Measurements from ENCODE around the gene PEAK1. TPM values are rescaled to one million over a fixed set of nuclear protein-coding genes. Genes with fewer than 3 reads are reported as not detected.

Gene PEAK1
- total and polyA plus RNA-seq, 2 donors (not counting 3 experiments of a cell fraction or from before 2014, with no cell fraction given), result 17.9 to 91.9 TPM

DNA sequence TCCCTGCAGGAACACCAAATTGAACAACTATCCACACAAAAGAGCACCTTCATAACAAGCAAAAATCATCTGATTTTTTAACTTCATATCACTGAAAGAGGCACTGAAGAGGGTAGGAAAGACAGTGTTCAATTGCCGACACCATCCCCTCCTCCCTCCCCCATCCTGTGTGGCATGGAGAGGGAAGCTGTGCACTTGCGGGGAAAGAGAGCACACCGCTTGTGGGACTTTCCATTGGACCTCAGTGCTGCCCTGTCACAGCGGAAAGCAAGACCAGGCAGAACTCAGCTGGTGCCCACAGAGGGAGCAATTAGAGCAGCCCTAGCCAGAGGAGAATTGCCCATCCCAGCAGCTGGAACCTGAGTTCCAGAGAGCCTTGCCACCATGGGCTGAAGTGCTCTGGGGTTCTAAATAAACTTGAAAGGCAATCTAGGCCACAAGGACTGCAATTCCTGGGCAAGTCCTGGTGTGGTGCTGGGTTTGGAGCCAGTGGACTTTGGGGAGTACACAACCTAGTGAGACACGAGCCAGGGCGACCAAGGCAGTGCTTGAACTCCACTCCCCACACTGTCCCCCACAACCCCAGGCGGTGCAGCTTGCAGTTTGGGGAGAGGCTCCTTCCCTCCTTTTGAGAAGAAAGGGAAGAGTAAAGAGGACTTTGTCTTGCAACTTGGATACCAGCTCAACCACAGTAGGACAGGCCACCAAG is 27.0 kb downstream of the PEAK1 start:
- CTCF ChIA-PET, result interaction anchor here (1.3 kb wide), 1 partner anchor 150 kb away, joined by 3 read pairs; no protein-coding TSS in a partner anchor
- TF ChIP-seq, protein P1, sequence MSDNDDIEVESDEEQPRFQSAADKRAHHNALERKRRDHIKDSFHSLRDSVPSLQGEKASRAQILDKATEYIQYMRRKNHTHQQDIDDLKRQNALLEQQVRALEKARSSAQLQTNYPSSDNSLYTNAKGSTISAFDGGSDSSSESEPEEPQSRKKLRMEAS (IDR thresholded peaks at IDR 0.05; ENCODE audit: insufficient read depth, insufficient read length), result no peak
- TF ChIP-seq FOS (IDR thresholded peaks at IDR 0.05; ENCODE audit: borderline replicate concordance, insufficient read depth, low read length) (no peak), EZH2 (IDR thresholded peaks at IDR 0.05; ENCODE audit: borderline replicate concordance, low read depth, low read length, severe bottlenecking) (no peak), JUN (IDR thresholded peaks at IDR 0.05; ENCODE audit: borderline replicate concordance, insufficient read depth, insufficient read length, low read depth) (no peak), GATA2 (IDR thresholded peaks at IDR 0.05; ENCODE audit: insufficient read depth, insufficient read length, low read depth, low read length) (no peak), MYC (IDR thresholded peaks at IDR 0.05; ENCODE audit: low read depth, low read length) (no peak), POLR2AphosphoS5 (IDR thresholded peaks at IDR 0.05; ENCODE audit: insufficient read depth, low read depth, low read length) (no peak), POLR2A (IDR thresholded peaks at IDR 0.05; ENCODE audit: low read depth, low read length) (no peak)
- TF ChIP-seq, protein P2, sequence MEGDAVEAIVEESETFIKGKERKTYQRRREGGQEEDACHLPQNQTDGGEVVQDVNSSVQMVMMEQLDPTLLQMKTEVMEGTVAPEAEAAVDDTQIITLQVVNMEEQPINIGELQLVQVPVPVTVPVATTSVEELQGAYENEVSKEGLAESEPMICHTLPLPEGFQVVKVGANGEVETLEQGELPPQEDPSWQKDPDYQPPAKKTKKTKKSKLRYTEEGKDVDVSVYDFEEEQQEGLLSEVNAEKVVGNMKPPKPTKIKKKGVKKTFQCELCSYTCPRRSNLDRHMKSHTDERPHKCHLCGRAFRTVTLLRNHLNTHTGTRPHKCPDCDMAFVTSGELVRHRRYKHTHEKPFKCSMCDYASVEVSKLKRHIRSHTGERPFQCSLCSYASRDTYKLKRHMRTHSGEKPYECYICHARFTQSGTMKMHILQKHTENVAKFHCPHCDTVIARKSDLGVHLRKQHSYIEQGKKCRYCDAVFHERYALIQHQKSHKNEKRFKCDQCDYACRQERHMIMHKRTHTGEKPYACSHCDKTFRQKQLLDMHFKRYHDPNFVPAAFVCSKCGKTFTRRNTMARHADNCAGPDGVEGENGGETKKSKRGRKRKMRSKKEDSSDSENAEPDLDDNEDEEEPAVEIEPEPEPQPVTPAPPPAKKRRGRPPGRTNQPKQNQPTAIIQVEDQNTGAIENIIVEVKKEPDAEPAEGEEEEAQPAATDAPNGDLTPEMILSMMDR (IDR thresholded peaks at IDR 0.05; ENCODE audit: extremely low read depth in 1 of 2, insufficient read depth in 1 of 2, low read depth in 1 of 2, low read length in 2 of 2), result no peak

More for the DNA sequence above, 27.0 kb downstream of the PEAK1 start:
- POLR2A ChIA-PET, result no interaction called here
- H2AFZ ChIP-seq (ENCODE audit: low read depth, low read length), result no peak overlapping the region
- dilution Hi-C loops (cut with MboI; ENCODE audit: extremely low pct_ligation_motif_present, low sequenced_read_pairs), result no loop called here
- peaks cover 93% of the 10 kb centered on the region for H3K79me2 ChIP-seq (ENCODE audit: control insufficient read depth, insufficient read depth, low read length)
- H3K4me2 ChIP-seq (ENCODE audit: insufficient read depth, low read length), result no peak overlapping the region
- H3K36me3 ChIP-seq (ENCODE audit: control insufficient read depth in 2 of 2, extremely low read depth in 1 of 2, insufficient read depth in 2 of 2, low read length in 2 of 2), result no peaks in the 10 kb centered on the region
- FAIRE-seq, result no peak
- peaks cover 19% of the 10 kb centered on the region for H4K20me1 ChIP-seq (replicated peaks; ENCODE audit: control insufficient read depth, extremely low read depth, insufficient read depth, low read length)
- no TSS peak for BruUV-seq (replicated peaks)
- H3K9me1 ChIP-seq (replicated peaks; ENCODE audit: control insufficient read depth, extremely low read depth, insufficient read depth, low read length), result no peaks in the 10 kb centered on the region
- no peak overlapping the region for H3K27ac ChIP-seq (ENCODE audit: insufficient read depth, low read depth, low read length)
- no peaks in the 10 kb centered on the region for H3K27me3 ChIP-seq (ENCODE audit: control insufficient read depth in 2 of 2, insufficient read depth in 2 of 2, low read length in 2 of 2)
- H3K4me3 ChIP-seq (replicated peaks in 1 of 3; ENCODE audit: insufficient read depth in 1 of 3, low read depth in 1 of 3, low read length in 3 of 3), result no peak overlapping the region
- DNase-seq (ENCODE audit: low read depth, low spot score), result no peak
- intact Hi-C loops (cut with micrococcal nuclease), result no loop called here
- no peaks in the 10 kb centered on the region for H3K9me3 ChIP-seq (replicated peaks; ENCODE audit: control insufficient read depth, insufficient read depth, low read length)
- H3K4me1 ChIP-seq (ENCODE audit: control insufficient read depth, extremely low read depth, insufficient read depth, low read length), result no peaks in the 10 kb centered on the region
- no peak overlapping the region for H3K9ac ChIP-seq (replicated peaks; ENCODE audit: extremely low read depth, insufficient read depth, low read length)
